Measurements from ENCODE around the gene ABCA7.

DNA sequence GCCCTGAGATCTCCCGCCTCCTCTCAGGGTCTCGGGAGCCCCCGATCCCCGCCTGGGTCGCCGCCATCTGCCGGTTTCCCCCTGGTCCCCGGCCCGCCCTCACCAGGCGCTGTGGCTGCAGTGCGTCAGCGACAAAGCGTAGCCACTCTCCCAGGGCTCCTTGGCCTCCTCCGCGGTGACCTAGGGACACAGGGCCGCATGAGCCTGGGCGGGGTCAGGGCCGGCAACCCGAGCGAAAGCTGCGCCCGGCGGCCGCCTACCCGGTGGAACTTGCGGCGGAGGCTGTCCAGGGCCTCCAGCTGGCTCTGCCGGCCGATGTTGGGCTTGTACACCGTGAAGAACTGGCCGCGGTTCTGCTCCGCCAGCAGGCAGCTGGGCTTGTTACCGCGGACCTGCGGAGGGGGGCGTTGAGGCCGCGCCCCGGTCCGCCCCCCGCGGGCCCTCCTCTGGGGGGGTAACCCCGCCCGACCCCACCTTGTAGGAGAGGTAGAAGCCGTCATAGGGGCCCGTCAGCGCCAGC lies 69.2 kb downstream of the ABCA7 start:
- TF ChIP-seq TBP (IDR thresholded peaks at IDR 0.05; ENCODE audit: low read depth, low read length) = no peak
- no peak for TF ChIP-seq GABPA (IDR thresholded peaks at IDR 0.05; ENCODE audit: borderline replicate concordance, insufficient read depth, low read length)
